ENCODE results near the gene TAF5.
"Not testable (repeated sequence)": the region's sequence is repeated elsewhere in the genome, so short reads cannot be mapped to it uniquely, and the experiment has no call there.

Gene TAF5

GRCh38 chr10:103397191-103397825 is 29.5 kb downstream of the TAF5 start:
- DNase-seq (ENCODE audit: low read depth in 2 of 3, low spot score in 2 of 3): no peak

GRCh38 chr10:103413564-103413963 is 45.8 kb downstream of the TAF5 start:
- DNase-seq (ENCODE audit: low read depth in 2 of 3, low spot score in 2 of 3): no peak

- DNase-seq (ENCODE audit: low read depth in 2 of 3, low spot score in 2 of 3): no peak
Measured at GRCh38 chr10:103415581-103415980, 47.8 kb downstream of the TAF5 start.

- DNase-seq (ENCODE audit: low read depth in 2 of 3, low spot score in 2 of 3): no peak
Measured at GRCh38 chr10:103416436-103417147, 48.8 kb downstream of the TAF5 start.

- DNase-seq (ENCODE audit: low read depth in 2 of 3, low spot score in 2 of 3): not testable (repeated sequence)
Measured at GRCh38 chr10:103417148-103417469, 49.3 kb downstream of the TAF5 start.

GRCh38 chr10:103417601-103418000 is 49.8 kb downstream of the TAF5 start:
- no peak for DNase-seq (ENCODE audit: low read depth in 2 of 3, low spot score in 2 of 3)

GRCh38 chr10:103419101-103419500 is 51.3 kb downstream of the TAF5 start:
- no peak for DNase-seq (ENCODE audit: low read depth in 2 of 3, low spot score in 2 of 3)

GRCh38 chr10:103423748-103424147 is 56.0 kb downstream of the TAF5 start:
- no peak for DNase-seq (ENCODE audit: low read depth in 2 of 3, low spot score in 2 of 3)

GRCh38 chr10:103427866-103428265 is 60.1 kb downstream of the TAF5 start:
- no peak for DNase-seq (ENCODE audit: low read depth in 2 of 3, low spot score in 2 of 3)

- DNase-seq (ENCODE audit: low read depth in 2 of 3, low spot score in 2 of 3): no peak
Measured at GRCh38 chr10:103428989-103429643, 61.3 kb downstream of the TAF5 start.

GRCh38 chr10:103429647-103430046 is 61.9 kb downstream of the TAF5 start:
- DNase-seq (ENCODE audit: low read depth in 2 of 3, low spot score in 2 of 3): no peak

- no peak for DNase-seq (ENCODE audit: low read depth in 2 of 3, low spot score in 2 of 3)
Measured at GRCh38 chr10:103431902-103432301, 64.1 kb downstream of the TAF5 start.

GRCh38 chr10:103433858-103434257 is 66.1 kb downstream of the TAF5 start:
- no peak for DNase-seq (ENCODE audit: low read depth in 2 of 3, low spot score in 2 of 3)

All from activated CD8-positive, alpha-beta memory T cell treated with anti-CD3 and anti-CD28 coated beads for 48 hours (primary cell).